Measurements from ENCODE around the gene CAMTA1.

DNA sequence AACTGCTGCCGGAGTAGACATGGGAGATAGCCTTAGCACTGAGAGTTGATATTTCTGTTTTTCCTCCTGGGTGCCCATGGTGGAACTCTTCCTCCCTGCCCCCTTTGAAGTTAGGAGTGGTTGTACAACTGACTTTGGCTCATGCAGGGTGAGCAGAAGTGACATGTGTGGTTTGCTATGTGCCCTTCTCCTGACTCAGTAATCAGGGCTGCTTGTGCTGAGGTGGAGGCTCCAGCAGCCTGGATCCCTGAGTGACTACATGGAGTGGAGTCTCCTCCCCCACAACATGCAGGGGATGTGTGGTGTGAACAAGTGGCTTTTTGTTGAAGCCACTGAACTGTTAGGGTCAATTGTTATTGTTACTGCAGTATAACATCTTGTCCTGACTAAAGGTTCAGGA is 261.6 kb downstream of the CAMTA1 start:
- TF ChIP-seq POLR2A (conservative IDR thresholded peaks at IDR 0.05) (no peak), ZNF431 (CRISPR knock-in tag; IDR thresholded peaks at IDR 0.05) (no peak), TAF1 (IDR thresholded peaks at IDR 0.05; ENCODE audit: control insufficient read depth, extremely low read depth, insufficient read depth, low read length, severe bottlenecking) (no peak), ZNF143 (CRISPR knock-in tag; IDR thresholded peaks at IDR 0.05) (no peak), FOSL1 (tag; conservative IDR thresholded peaks at IDR 0.05) (no peak)
- TF ChIP-seq, protein P1, sequence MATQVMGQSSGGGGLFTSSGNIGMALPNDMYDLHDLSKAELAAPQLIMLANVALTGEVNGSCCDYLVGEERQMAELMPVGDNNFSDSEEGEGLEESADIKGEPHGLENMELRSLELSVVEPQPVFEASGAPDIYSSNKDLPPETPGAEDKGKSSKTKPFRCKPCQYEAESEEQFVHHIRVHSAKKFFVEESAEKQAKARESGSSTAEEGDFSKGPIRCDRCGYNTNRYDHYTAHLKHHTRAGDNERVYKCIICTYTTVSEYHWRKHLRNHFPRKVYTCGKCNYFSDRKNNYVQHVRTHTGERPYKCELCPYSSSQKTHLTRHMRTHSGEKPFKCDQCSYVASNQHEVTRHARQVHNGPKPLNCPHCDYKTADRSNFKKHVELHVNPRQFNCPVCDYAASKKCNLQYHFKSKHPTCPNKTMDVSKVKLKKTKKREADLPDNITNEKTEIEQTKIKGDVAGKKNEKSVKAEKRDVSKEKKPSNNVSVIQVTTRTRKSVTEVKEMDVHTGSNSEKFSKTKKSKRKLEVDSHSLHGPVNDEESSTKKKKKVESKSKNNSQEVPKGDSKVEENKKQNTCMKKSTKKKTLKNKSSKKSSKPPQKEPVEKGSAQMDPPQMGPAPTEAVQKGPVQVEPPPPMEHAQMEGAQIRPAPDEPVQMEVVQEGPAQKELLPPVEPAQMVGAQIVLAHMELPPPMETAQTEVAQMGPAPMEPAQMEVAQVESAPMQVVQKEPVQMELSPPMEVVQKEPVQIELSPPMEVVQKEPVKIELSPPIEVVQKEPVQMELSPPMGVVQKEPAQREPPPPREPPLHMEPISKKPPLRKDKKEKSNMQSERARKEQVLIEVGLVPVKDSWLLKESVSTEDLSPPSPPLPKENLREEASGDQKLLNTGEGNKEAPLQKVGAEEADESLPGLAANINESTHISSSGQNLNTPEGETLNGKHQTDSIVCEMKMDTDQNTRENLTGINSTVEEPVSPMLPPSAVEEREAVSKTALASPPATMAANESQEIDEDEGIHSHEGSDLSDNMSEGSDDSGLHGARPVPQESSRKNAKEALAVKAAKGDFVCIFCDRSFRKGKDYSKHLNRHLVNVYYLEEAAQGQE (IDR thresholded peaks at IDR 0.05; ENCODE audit: borderline replicate concordance): no peak
- TF ChIP-seq, protein P1 (CRISPR knock-in tag; IDR thresholded peaks at IDR 0.05; ENCODE audit: low read depth): no peak
- TF ChIP-seq, protein P2, sequence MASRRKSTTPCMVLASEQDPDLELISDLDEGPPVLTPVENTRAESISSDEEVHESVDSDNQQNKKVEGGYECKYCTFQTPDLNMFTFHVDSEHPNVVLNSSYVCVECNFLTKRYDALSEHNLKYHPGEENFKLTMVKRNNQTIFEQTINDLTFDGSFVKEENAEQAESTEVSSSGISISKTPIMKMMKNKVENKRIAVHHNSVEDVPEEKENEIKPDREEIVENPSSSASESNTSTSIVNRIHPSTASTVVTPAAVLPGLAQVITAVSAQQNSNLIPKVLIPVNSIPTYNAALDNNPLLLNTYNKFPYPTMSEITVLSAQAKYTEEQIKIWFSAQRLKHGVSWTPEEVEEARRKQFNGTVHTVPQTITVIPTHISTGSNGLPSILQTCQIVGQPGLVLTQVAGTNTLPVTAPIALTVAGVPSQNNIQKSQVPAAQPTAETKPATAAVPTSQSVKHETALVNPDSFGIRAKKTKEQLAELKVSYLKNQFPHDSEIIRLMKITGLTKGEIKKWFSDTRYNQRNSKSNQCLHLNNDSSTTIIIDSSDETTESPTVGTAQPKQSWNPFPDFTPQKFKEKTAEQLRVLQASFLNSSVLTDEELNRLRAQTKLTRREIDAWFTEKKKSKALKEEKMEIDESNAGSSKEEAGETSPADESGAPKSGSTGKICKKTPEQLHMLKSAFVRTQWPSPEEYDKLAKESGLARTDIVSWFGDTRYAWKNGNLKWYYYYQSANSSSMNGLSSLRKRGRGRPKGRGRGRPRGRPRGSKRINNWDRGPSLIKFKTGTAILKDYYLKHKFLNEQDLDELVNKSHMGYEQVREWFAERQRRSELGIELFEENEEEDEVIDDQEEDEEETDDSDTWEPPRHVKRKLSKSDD (conservative IDR thresholded peaks at IDR 0.05; ENCODE audit: low read length): no peak
